HG02870 (cell line): Measurements from ENCODE around the gene DIMT1.

ENCODE experiments used
- ATAC-seq: cut with Tn5 transposase; IDR thresholded peaks from one replicate; pipeline ENCODE4 v1.9.1; 2021; ENCODE audit warnings: mild to moderate bottlenecking, moderate library complexity; ENCODE audit not compliant: unreplicated experiment

Gene DIMT1

DNA sequence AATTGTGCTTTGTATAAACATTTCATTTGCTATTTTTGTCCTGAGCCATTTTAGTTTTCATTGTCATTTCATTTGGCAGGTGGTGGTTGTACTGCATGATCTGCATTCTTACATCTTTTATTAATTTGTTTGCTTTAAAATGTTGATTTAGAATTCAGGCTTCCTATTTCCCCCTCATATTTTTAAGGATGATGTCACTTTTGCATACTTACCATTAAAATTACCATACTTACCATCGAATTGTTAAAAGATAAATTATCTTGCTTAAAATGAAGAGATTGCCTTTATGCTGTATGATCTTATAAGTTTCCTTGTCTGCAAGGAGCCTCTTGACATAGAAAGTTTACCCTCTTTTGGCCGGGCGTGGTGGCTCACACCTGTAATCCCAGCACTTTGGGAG lies 31.1 kb downstream of the DIMT1 start:
- ATAC-seq, result no peak

DNA sequence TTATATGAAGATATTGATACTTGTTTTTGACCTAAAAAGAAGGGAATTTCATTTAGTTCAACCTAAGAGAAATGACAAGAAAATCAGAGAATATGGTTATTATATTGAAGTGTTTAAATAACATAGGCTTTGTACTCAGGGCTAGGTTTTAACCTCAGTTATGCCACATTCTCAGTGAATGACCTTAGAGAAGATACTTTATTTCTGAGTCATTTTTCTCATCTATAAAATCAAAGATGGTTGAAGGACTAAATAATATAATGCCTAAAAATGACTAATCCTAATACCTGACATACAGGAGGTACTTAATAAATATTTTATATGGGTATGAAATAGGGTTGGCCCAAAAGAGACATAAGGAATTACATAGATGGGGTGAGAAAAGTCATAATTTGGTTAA lies 32.3 kb downstream of the DIMT1 start:
- no peak for ATAC-seq

DNA sequence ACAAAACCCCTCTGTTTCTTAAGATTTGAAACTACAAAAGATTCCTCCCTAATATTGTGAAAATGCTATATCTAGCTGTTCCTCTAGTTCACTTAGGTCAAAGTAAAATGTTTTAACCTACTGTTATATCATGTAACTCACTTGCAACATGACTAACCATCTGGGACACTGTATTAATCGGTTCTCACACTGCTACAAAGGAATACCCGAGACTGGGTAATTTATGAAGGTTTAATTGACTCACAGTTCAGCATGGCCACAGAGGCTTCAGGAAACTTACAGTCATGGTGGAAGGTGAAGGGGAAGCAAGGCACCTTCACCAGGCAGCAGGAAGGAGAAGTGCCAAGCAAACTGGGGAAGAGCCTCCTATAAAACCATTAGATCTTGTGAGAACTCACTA lies 34.7 kb downstream of the DIMT1 start:
- ATAC-seq, result no peak

DNA sequence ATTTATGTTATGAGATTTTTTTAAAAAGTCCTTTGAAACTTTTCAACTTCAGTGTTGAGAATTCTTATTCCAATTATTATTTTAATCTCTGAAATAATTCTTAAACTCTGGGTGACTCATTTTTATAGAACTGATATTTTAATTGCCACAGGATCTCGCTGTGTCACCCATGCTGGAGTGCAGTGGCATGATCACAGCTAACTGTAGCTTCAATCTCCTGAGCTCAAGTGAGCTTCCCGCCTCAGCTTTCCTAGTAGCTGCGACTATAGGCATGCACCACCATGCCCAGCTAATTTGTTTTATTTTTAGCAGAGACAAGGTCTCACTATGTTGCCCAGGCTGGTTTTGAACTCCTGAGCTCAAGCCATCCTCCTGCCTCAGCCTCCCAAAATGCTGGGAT lies 41.0 kb downstream of the DIMT1 start:
- ATAC-seq, result no peak

DNA sequence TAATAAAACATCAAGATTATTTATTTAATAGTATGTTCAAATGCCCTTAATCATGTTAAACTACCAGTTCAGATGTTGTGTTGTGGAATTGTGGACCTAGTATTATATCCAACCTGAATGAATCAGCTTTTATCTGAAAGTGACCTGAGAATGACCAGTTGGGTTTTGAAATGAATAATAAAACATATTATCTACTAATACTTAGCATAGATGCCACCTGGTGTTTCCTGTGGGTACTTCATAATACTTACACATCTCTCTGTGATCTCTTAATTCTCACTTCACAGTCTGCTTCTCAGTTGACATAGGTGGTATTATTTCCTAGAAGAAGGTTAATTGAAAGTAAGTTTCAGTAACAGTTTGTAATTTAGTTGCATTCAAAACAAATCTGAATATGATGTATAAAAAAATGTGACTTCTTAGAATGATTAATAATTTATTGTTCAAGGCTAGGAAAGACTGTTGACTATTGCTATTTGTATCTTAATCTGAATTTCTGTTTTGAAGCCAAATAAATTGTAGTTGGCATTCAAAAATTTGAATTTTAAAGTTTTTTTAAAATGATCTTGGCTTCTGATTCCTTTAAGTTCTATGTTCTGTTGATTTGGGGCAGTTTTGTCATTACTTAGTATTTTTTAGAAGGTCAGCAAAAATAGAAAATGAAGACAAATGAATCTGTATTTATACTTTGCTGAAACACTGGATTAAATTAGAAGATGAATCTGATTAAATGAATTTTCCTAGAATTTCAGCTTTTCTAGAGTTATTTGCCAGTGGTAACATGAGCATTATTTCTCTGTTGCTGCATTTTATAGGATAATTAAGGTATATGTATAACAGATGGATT lies 49.5 kb downstream of the DIMT1 start:
- peak; percentile 91 for ATAC-seq

DNA sequence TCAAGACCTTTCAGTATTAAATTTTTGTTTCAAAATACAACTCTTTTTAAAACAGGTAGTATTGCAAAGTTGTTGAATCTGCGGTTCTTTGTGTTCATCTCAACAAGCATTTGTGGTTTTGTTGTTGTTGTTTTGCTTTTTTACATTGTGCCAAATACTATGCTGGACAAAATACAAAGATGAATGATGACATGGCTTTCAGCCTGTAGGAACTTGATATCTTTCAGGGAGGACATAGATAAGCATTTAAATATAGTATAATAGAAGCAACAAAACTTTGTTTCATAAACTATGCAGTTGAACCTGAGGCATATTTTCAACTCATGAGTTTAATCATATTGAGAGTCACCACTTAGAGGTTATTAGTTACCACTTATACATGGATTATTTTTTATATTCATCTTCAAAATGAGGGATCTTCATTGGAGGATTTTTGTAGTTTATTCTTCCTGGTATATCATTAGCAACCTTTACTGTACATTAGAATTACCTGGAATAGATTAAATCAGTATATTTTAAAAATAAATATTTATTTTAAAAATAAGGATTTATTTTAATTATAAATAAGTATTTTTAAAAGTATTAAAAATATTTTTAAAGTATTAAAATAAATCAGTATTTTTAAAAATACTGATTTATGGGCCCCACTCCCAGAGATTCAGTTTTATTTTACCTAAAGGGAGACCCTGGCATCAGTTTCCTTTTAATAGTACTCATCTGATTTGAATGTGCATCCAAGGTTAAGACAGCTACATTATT lies 54.8 kb downstream of the DIMT1 start:
- ATAC-seq, result no peak

DNA sequence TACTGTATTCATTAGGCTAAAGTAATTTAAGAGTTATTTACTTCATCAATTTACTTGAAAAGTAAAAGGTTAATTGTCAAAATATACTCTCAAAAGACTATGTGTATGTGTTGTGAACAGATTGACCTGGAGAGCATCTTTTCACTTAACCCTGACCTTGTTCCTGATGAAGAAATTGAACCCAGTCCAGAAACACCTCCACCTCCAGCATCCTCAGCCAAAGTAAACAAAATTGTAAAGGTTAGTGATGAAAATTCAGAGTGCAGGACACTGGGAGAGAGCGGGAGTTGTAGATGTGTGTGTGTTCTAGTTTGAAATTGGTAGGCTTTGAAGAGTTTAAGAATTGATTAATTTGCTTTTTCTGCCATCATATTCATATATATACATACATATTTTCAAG lies 55.8 kb downstream of the DIMT1 start:
- no peak for ATAC-seq

DNA sequence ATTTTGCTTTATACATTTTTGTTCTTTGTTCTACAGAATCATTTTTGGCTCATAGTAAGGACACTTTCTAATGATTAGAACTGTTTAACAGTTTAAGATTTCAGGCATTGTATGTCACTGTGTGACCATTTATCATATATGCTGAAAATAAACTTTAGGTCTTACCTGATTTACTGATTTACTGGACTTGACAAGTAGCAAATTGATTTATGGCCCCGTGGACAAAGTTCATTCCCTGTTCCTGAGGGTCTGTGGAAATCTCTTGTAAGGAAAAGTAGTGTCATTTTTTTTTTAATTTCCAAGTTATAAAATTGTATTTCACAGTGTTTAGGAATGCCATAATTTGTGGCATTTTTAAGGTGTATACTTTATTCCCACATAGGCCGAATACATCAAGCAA lies 57.0 kb downstream of the DIMT1 start:
- ATAC-seq, result no peak

DNA sequence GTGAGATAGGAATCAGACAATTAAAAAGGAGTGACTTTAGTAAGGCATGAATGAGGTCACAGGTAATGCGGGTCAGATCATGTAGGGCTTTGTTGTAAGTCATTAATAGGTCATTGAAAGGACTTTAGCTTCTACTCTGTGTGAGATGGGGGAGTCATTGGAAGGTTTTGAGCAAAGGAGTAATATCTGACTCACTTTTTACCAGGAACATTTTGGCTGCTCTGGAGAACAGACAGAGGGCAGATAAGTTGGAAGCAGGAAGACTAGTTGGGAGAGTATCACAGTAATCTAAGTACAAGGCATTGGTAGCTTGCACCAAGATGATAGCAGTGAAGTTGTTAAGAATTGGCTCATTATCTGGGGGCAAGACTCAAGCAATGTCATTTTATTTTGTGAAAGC lies 60.3 kb downstream of the DIMT1 start:
- ATAC-seq, result no peak

DNA sequence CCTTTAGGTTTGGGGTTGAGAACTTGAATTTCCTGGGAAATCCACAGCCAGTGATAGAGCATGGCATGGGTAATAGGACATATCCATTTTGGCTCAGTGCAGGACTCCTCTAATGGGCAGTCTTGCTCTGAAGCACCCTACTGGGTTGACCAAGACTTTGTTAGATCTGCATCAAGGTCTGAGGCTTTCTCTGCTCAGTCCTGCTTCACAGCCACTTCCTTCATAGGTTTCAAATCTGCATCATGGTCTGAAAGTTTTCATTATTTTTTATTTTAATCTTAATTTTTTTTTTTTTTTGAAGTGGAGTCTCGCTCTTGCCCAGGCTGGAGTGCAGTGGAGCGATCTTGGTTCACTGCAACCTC lies 61.2 kb downstream of the DIMT1 start:
- ATAC-seq, result peak; percentile 48

DNA sequence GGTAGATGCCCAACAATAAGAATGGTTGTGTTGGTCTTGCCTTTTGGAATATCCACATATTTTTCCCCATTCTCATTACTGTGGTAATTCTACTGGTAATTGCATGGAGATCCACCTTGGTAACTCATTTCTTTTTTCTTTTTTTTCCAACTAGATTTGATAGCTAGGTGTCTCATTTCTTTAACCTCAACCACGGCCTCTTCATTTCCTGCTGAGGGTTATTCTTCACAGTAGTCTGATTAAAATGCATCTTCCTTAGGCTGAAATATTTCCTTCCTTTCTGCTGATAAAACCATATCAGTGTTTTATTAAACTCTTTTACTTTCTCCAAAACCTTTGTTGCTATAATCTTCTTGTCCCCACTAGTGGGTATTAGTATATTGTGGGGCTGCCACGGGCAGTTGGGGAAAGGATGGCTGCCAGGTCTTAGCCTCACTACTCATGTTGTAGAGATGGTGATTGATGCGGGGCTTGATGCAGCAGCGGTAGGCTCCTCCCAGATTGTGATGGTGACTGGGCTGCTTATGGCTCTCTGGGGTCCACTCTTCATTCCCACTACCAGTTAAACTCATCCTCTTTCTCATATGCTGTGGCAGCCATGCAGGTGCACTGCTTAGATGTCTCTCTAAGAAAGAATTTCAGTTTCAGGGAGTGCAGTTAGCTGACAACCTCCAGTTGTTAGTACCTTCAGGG lies 61.8 kb downstream of the DIMT1 start:
- peak; percentile 60 for ATAC-seq

DNA sequence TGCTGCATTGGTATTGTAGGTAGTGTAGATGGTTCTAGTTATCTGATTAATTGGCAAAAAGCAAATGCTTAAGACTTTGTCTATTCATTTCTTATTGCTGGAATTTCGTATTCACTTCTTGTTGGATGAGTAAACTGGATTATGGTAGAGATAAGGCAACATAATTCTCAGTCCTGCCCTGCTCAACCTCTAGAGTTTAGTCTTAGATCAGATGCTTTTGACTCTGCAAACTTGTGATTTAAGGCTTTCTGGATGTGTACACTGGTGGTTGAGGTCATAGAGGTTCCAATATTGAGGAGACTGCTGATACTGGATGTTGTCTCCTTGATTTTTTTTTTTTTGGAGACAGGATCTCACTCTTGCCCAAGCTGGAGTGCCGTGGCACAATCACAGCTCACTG lies 62.7 kb downstream of the DIMT1 start:
- ATAC-seq, result no peak

DNA sequence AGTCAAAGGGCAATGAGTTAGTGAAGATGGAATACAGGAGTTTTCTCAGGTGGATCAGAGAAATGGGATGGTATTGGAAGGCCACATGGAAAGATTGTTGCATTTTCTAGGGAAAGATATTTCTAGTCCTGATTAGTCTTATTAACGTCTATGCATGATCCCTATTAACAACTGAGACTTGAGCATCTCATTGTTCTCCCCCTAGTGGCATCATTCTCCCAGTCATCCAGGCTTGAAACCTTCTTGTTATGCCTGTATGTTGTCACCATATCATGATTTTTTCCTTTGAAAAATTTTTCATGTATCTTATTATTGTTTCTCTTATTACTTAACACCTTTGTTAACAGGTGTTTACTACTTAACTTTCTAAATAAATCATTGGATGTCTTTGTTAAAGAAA lies 63.3 kb downstream of the DIMT1 start:
- no peak for ATAC-seq
